ENCODE results near the gene FGD4.

DNA sequence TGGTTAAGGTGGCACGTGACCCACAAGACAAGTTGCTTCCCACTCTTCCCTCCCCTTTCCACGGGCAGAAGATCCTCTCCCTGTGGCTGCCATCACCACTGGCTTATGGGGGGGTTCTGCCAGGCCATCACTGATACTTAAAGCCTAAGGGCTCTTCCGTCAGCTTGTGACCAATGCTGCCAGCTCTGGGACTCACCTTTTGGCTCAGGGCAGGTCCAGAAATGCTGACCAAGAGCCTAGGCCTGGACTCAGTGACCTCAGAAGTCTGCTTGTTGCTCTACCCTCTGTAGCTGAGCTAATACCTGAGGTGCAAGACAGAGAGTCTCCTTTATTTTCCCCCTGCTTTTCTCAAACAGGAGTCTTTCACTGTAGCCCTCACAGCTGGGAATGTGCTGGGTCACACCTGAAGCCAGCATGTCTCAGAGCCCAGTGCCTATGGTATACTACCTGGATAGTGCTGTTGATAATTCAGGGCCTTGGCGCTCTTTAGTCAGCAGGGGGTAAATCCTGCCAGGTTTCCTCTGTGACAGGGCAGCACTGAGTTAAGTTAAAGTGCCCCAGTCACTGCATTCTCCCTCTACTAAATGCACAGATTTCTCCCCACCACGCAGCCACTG lies 19.7 kb downstream of the FGD4 start:
- no peak for TF ChIP-seq CTCF (IDR thresholded peaks at IDR 0.05)
- no peak for TF ChIP-seq POLR2A (IDR thresholded peaks at IDR 0.05)
